Activated CD8-positive, alpha-beta memory T cell treated with anti-CD3 and anti-CD28 coated beads for 36 hours (primary cell): ENCODE data around the gene MRAP. TPM values are rescaled to one million over a fixed set of nuclear protein-coding genes. Genes with fewer than 3 reads are reported as not detected.

Experiments
- CTCF ChIA-PET: fragments of 350-600 bp; sonication (Branson Sonifier 250); formaldehyde crosslinking; loops from one replicate; lab custom pipeline; 2021; ENCODE audit warnings: antibody characterized with exemption; lab: Charles Lee
- POLR2A ChIA-PET: fragments of 350-600 bp; sonication (Branson Sonifier 250); formaldehyde crosslinking; loops from one replicate; lab custom pipeline; 2021; ENCODE audit warnings: antibody characterized with exemption; lab: Charles Lee
- total RNA-seq, 2 experiments: library from RNA; stranded (reverse); gene quantifications; one replicate each; pipeline ENCODE4 v1.2.3, GENCODE V29; 2021

The MRAP gene
- total RNA-seq, 2 experiments from 2014 or later: not detected

DNA sequence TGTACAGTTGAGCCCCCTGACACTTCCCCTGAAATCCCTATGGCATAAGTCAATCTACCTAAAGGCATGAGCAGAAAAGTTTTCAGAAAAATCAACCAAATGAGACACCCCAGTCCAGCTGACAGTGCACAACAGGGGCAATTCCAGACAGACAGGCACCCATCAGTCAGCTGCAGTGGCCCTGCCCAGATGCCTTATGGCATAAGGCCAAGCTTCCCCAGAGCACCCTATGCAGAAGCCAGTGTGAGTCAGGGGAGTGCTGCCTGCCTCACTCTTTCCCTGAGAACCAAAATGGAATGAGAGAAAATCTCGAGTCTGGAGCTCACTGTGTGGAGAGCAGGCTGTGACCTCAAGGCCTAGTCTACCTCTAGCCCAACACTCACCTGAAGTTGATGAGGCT is 38.1 kb downstream of the MRAP start:
- POLR2A ChIA-PET: no interaction called here
- CTCF ChIA-PET: no interaction called here

DNA sequence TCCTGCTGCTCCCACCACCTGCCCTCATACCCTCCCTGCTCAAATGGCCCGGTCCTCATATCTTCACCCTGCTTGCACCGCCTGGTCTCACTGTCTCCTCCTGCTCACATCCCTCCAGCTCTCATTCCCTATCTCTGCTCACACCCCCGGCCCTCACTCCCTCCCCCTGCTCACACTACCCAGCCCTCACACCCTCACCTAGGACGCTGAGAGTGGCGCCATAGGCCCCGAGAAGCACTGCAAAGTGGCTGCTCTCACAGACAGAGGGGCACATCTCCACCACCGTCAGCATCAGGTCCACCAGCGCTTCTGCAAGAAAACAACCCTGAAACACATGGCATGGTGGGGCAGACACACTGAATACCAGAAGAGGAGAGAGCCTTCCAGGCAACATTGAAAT is 38.6 kb downstream of the MRAP start:
- CTCF ChIA-PET: no interaction called here
- POLR2A ChIA-PET: no interaction called here

DNA sequence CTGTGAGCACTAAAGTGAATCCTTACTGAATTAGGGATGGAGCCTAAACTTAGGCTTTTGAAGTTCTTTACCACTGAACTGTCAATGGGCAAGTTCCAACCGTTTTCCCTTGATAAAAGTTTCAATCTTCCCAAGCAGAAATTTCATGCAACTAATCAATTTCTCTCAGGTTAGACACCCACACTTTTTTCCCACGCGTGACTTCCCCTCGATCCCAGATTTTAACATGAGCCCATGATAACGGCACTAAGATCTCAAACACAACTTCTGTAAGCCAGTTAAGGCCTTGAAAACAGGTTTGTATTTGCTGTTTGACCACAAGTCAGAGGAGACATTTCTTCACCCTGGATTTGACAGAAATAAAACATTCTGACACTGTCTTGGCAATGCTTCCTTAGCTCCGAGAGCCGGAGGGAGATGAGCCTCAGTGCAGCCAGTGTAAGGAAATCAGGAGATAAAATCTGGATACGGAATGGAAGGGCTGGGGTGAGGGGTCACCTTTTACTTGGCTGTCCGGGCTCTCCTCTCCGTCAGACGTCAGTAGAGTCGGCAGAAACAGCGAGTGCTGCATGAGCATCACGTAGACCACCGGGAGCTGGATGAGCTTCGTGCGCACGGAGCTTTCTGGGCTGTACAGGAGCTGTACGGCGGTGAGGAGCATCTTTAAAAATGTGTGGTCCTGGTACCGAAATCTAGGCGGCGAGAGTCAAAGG is 39.7 kb downstream of the MRAP start:
- ChIA-PET POLR2A (no interaction called here), CTCF (no interaction called here)

- POLR2A ChIA-PET: no interaction called here
- CTCF ChIA-PET: no interaction called here
These were observed 42.5 kb downstream of the MRAP start for GRCh38 chr21:32340863-32341848.

- ChIA-PET CTCF (no interaction called here), POLR2A (no interaction called here)
These were observed 48.3 kb downstream of the MRAP start for GRCh38 chr21:32346951-32347350.

GRCh38 chr21:32347351-32347750 is 48.7 kb downstream of the MRAP start:
- ChIA-PET CTCF (no interaction called here), POLR2A (no interaction called here)

GRCh38 chr21:32347977-32348376 is 49.3 kb downstream of the MRAP start:
- POLR2A ChIA-PET: no interaction called here

DNA sequence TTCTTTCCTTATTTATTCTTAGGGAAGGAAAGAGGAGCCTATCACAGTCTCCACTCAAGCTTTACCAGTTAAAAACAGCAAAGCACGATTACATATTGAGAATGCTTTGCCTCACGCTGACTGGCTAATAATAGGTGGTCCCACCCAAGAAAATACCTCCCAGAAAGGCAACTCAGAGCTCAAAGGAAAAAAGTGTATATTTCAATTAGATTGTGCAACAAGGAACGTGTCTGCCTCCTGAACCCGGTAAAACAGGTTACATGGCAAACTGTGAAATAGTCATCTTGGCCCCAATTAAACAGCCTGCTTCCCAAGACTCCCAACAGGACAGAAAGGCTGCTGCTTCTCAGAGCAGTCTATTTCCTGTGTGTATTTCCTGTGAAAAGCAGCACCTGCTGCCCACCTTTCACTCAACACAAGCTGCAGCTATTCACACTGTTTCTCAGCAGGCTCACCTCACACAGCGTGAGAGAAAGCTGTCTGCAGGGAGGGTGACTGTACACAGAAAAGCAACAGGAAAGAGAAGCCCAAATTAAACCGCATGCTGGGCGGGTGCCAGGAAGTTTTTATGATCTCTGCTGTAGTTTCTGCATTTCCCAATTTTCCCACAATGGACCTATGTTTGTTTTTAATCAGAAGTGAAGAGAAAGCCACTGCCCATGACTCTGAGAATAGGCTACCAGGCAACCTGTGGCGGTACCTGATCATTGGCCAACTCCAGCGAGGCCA is 50.1 kb downstream of the MRAP start:
- ChIA-PET POLR2A (interaction anchor here (0.6 kb wide), 1 partner anchor 31 kb away, joined by 3 read pairs; no protein-coding TSS in a partner anchor), CTCF (no interaction called here)

More at GRCh38 chr21:32347977-32348376, 49.3 kb downstream of the MRAP start:
- CTCF ChIA-PET: no interaction called here

DNA sequence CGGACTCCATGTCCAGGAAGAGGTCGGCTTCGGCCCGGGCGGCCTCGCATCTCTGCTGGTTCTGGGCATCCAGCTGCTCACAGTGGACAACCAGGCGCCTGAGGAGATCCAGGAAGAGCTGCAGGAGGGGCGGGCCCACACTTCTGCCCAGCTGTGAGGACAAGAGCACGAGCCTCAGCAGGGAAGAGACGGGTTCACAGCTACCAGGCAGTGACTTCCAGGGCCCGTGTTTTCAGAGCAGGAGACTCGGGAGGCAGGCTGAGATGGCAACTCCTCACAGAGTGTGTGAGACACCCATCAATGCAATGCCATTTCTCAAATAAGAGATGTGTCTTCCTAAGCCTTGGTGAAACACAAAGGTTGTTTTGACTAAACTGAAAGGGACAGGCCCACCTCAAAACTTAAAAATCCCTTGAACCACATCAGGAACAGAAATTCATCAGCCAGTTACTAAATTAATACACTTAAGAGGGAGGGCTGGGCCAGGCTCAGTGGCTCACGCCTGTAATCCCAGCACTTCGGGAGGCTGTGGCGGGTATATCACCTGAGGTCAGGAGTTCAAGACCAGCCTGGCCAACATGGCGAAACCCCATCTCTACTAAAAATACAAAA is 50.8 kb downstream of the MRAP start:
- POLR2A ChIA-PET: no interaction called here
- CTCF ChIA-PET: no interaction called here

DNA sequence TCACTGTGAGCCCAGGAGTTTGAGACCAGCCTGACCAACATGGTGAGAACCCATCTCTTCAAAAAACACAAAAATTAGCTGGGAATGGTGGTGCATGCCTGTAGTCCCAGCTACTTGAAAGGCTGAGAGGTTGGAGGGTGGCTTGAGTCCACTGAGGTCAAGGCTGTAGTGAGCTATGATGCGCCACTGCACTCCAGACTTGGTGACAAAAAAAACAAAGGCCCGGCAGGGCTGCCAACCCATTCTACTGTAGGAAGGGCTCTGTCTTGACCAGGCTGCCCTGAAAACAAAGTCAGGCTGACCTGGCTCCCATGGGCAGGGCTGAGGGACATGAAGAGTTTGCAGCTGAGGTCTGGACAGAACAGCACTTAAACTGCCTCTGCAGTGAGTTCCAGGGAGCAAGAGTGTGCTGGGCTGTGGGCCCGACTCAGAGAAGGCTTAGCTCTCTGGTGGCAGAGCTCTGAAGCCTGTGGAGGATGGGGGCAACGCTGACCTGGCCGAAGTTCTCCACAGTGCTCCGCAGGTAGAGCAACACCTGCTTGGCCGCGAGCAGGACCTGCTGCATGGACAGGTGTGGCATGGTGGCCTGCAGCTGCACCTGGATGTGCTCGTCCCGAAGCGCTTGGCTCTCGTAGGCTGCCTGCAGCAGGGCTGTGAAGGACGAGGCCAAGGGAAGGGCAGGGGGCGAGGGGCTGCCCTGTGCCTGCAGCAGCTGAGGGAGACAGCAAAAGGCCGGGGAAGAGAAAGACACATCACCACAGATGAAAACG is 51.7 kb downstream of the MRAP start:
- ChIA-PET CTCF (interaction anchor here (0.6 kb wide), 1 partner anchor 599 kb away, joined by 3 read pairs; no protein-coding TSS in a partner anchor), POLR2A (interaction anchor here (0.6 kb wide), 1 partner anchor 35 kb away, joined by 5 read pairs; no protein-coding TSS in a partner anchor)

DNA sequence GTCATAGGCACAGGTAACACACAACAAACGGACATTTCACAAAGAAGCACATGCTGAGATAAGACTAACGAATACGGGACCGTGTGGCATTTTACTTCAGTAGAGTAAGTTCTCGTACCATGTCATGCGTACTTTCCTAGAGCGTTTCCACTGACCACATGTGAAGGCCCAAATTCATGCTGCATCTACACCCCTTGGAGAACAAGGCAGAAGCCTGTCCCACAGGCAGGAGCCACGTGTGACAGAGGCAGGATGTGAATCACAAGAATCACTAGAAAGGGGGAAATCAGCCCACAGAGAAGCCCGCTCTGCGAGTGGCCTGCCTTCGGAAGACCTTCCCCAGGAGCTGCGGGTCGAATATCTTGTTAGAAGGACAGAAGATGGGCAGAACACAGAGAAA is 52.3 kb downstream of the MRAP start:
- CTCF ChIA-PET: no interaction called here
- POLR2A ChIA-PET: no interaction called here

DNA sequence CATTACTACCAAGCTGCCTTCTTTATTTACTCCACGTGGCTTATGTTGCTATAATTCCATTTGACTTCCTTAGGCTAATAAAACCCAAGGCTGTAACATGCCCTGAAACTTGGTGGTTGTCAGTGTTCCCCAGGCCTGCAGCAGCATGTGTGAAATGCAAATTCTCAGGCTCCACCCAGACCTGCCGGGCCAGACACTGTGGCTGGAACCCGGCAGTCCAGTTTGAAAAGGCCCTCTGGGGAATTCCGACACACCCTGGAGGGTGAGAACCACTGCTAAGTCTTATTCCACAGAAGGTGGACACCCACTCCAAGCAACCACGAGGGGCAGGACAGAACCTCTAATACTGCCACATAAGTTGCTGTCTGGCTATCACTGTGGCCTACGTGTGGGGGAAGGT is 52.8 kb downstream of the MRAP start:
- ChIA-PET CTCF (no interaction called here), POLR2A (no interaction called here)

DNA sequence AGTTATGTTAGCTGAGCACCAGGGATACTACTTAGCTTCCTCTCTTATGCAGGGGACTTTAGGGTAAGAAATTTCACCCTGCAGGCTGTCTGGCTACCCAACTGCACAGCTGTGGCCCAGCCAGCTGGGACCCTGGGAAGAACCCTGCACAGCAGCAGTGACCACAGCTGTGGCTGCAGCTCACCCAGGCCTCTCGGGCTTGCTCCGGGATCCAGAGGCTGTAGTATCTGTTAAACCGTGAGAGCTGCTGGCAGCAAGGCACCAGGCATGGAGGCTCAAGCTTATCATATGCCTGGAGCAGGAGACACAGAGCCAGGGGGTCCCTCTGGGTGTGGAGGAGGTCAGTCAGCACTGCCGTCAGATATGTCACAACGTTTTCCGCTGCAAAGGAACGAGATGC is 53.9 kb downstream of the MRAP start:
- POLR2A ChIA-PET: no interaction called here

GRCh38 chr21:32353002-32353711 is 54.5 kb downstream of the MRAP start:
- ChIA-PET POLR2A (no interaction called here), CTCF (no interaction called here)

More for the DNA sequence above, 53.9 kb downstream of the MRAP start:
- CTCF ChIA-PET: no interaction called here

GRCh38 chr21:32356874-32357395 is 58.3 kb downstream of the MRAP start:
- POLR2A ChIA-PET: interaction anchor here (0.7 kb wide), 1 partner anchor 15 kb away, joined by 9 read pairs; no protein-coding TSS in a partner anchor
- CTCF ChIA-PET: no interaction called here

DNA sequence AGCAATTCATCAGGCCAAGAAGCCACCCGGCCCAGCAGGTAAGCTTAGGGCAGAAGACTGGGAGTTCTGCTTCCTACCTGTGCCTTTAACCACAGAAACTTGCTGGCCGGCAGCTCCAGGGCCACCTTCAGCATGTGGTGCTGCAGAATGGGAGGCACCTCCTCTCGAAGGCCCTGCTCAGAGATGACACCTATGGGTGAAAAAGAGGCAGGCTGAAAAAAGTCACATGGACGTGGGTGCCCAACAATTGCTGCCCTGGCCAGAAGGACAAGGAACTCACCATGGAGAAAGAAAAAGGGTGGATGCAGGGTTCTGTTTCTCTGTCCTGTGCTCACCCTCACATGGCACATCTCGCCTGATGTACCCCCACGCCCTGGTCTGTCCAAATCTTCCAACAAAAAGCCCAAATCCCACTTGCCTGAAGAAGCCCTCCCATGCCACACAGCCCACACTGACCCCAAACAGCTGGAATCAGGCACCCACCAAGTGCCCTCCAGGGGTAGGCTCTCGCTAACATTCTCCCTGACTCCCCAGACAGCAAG is 61.1 kb downstream of the MRAP start:
- CTCF ChIA-PET: interaction anchor here (1.4 kb wide), 1 partner anchor 13 kb away, joined by 3 read pairs; no protein-coding TSS in a partner anchor
- POLR2A ChIA-PET: no interaction called here

DNA sequence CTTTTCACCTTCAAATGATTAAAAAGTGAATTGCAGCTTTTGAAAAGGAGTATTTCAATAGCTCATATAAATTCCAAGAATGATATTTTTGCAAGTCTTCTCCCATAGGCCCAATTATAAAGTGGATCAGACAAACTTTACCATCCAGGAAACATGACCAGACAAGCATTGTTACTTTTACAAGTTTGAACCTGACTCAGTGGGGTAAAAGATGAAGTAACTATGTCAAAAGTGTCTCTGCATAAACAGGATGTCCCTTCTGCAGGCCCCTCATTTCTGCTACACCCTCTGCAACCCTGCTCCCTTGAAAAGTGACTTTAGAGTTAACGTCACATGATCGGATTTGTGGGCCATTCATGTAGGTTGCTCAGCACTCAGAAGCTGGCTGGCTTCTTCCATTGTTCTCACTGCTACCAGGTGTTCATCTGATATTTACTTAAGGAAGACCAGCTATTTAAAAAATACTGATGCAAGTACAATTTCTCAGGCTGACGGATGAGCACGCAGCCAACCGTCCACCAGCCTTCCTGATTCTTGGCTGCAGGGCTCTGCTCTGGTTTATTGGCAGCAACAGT is 61.8 kb downstream of the MRAP start:
- ChIA-PET POLR2A (no interaction called here), CTCF (no interaction called here)
